HG03442 (cell line): ENCODE measurements around the gene MAPKBP1.

Source experiments
- ATAC-seq: cut with Tn5 transposase; IDR thresholded peaks from one replicate; pipeline ENCODE4 v1.9.1; 2021; ENCODE audit warnings: mild to moderate bottlenecking, moderate library complexity; ENCODE audit not compliant: unreplicated experiment

Gene MAPKBP1

DNA sequence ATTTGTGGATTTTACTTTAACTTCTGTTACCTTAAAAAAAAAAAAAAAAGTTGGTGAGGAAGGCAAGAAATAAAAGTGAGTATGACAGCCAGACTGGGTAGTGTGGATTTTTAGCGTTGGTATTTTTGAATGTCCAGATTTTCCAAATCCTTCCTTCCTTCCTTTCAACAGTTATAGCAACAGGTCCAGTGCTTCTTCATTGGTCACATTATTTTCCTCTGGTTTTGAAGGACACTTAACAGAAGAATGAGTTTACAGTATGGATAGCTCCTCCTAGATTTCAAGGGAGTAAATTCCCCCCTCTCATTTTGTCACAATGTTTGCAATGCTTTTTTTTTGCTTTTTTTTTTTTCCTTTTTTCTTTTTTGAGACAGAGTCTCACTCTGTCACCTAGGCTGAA, 6.4 kb downstream of the MAPKBP1 start:
- ATAC-seq = no peak

DNA sequence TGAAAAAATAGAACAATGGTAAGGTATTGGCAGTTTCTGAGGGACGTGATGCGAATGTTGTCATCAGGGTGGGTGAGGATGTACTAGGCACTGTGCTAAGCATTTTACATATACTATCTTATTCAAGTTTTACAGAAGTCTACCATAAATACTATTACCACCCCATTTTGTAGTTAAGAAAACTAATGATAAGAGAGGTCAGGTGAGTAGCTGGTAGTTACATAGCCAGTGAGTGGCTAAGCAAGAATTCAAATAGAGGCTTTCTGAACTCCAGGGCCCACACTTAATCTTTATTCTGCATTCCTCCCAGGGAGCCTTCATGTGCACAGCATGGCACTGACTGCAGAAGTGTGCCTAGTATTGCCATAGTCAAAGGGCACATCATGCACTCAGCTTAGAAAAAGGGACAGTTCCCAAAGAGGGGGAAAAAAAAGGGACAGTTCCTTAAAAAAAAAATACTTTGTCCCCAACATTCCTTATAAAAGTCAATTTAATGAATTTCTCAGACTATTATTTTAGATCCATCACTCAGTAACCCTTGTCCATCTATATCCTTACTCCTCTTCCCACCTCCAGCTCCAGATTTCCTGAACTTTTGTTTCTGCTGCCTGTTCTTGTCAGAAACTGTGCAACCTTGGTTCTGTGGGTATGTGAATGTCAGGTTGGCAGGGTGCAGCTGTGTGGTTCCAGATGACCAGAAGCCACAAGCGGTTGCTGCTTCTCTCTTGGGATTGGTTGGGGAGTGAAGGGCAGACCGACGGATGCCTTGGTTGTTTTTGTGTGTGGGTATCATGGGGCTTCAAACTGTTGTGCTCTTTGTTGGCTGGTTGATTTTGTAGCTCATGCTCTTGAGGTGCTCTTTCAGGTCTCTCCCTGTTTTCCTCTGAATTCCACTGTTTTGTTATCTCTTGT, 8.3 kb downstream of the MAPKBP1 start:
- ATAC-seq = no peak

DNA sequence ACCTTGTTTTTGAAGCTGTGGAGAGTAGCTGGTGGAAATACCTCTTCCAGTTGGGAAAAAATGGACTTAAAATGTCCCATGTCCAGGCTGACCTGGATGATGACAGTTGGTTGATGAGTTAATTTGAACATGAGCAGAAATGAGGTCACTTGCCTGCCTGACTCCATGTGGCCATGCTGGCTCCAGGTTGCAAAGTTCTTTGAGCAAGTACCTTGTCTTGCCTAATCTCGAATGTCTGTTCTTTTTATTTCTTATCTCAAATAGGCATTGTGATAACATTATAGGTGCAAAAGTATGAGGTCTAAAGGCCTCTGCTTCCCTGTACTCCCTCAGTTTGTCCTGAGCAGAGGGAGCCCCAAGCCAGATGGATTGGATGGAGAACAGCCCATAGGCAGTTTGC, 9.0 kb downstream of the MAPKBP1 start:
- no peak for ATAC-seq

DNA sequence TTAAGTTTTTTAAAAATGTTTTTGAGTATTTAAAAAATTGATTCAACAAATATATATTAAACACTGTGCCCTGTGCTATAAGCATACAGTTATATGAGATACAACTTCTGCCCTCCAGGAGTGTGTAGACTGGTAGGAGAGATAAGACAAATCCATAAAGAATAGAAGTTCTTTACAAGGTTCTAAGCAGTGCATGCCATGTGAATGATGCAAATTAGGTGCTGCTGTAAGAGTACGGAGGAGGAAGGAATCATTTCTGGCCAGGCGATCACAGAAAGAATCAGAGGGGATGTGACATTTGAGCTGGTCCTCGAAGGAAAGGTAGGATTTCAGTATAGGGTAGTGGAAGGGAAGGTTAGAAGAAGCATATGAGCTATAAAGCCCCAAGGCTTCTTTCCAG, 14.0 kb downstream of the MAPKBP1 start:
- ATAC-seq = no peak

DNA sequence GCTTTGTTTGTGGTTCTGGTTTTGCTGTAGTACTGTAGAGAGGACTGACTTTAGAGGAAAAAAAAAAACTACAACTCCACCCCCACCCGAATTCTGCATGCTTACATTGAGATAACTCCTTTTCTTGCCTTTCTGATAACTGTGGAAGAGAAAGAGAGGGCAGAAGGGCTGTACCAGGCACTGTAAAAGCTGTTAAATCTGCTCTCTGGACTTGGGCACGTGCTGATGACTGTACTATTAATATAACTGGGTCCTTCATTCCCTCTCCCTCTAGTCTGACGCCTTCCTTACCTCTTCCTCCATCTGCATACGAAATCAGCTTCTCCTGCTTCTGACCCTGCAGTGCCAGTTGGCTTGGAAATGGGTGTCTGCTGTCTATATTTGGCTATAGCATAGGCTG, 15.0 kb downstream of the MAPKBP1 start:
- no peak for ATAC-seq

DNA sequence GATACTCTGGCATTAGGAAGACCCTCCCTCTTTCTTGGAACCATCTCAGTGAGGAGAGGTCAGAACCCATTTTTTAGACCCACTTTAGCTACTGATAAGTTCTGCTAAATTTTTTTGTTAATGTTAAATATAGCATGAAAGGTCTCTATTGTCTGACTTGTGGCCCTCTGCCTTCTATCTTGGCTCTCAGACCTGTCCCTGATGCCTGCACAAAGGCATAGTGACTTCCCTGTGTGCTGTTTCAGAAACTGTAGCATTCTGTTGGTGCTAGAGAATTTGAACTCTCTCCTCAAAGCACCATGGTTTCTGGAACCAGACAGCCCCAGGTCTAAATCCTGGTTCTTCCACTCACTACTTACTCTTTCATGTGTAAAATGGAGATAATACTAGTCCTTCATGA, 15.4 kb downstream of the MAPKBP1 start:
- ATAC-seq = no peak

DNA sequence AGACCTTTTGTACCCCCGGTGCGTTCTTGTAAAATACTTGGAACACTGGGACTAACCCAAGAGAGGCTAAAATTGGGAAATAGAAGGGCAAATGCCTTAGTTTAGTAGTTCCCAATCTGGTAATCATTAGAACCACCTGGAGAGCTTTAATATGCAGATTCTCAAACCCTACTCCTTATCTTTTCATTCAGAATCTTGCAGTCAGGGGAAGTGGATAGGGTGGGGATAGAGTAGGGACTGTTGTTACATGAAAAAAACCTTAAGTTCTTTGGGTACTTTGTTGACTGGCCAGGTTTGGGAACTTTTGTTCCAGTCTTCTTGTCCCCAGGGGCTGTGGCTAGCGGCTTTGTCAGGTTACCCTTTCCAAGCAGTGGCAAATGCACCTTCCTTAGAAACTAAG, 15.9 kb downstream of the MAPKBP1 start:
- no peak for ATAC-seq

DNA sequence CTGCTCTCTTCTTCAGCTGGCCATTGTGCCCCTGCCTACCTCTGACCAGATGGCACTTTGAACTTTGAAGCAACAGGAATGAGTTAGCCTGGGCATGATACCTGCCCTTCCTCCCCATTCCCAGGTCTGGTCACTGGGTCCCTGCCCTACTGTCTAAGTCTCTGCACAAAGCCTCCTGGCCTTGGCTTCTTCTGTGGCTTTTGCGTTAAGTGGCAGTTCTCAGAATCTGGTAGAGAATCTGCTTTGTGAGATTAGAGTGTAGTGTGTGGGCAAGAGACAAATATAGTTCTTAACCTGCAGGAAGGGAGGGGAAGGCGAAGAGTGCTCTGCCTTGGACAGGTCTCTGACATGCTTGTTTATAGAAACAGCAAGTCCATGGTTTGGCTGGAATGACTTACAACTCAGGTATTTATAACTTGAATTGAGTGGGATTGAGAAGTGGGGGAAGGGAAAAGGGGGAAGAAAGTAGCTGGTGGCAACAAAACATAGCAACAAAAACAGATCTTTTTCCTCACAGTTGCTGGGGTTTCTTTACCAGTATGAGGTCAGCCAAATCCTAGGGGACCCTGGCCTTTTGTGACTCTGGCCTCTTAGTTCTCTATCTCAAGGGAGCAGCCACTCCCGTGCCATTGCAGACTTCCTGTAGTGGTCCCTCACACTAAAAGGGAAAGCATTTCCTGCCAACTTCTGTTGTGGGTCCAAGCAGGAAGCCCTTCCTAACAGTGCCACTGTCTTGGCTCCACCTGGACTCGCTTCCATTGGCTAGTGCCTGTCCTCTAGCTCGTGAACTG, 16.7 kb downstream of the MAPKBP1 start:
- ATAC-seq = no peak

DNA sequence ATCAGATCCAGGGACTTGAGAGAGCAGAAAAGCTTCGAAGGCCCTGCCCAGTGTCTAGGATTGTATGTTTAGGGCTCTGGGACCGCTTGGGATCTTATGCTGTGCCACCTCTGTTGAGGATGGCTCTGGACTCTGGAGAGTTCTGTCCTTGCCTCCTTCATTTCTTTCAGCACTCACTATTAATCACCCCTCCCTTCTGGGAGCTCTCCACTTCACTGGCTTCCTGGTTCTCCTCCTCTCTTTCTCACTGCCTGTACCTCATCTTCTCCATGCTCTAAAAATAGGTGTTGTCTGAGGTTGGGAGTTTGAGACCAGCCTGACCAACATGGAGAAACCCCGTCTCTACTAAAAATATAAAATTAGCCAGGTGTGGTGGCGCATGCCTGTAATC, 17.3 kb downstream of the MAPKBP1 start:
- ATAC-seq = no peak

DNA sequence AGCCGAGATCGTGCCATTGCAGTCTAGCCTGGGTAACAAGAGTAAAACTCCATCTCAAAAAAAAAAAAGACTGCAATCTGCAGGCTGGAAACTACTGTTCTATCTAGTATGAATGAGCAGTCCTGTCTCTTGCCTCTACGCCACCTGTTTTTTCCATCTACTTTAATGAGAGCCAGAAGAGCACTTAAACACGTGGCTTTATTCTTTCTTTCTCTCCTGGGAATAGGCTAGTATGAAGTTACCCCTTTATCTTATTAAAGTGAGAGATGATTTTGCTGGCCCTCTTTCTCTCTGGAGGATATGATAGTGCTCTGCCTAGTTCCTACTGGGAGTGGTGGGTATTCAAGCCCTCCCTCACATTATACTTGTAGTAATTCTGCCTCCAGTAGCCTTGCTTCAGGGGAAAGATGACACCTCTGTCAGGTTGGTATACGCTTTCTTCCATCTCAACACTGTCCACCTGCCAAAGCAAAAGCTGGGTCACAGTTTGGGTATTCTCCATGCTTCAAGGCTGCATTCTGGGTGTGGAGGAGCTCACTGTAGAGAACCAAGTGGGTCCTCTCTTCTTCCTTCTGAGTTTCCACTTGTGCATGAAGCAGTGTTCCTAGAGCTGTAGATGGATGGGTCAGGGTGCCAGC, 17.8 kb downstream of the MAPKBP1 start:
- no peak for ATAC-seq

DNA sequence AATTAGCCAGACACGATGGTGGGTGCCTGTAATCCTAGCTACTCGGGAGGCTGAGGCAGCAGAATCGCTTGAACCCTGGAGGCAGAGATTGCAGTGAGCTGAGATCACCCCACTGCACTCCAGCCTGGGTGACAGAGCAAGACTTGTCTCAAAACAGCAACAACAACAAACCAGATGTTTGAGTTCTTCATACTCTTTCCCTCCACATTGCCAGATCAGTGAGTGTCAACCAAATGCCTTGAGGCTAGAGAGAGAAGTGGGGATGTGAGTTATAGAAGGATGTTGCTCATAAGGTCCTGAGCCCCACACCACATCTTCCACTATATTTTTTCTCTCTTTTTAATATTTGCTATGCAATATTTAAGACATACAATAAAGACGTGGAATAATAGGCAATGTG, 19.8 kb downstream of the MAPKBP1 start:
- ATAC-seq = no peak

DNA sequence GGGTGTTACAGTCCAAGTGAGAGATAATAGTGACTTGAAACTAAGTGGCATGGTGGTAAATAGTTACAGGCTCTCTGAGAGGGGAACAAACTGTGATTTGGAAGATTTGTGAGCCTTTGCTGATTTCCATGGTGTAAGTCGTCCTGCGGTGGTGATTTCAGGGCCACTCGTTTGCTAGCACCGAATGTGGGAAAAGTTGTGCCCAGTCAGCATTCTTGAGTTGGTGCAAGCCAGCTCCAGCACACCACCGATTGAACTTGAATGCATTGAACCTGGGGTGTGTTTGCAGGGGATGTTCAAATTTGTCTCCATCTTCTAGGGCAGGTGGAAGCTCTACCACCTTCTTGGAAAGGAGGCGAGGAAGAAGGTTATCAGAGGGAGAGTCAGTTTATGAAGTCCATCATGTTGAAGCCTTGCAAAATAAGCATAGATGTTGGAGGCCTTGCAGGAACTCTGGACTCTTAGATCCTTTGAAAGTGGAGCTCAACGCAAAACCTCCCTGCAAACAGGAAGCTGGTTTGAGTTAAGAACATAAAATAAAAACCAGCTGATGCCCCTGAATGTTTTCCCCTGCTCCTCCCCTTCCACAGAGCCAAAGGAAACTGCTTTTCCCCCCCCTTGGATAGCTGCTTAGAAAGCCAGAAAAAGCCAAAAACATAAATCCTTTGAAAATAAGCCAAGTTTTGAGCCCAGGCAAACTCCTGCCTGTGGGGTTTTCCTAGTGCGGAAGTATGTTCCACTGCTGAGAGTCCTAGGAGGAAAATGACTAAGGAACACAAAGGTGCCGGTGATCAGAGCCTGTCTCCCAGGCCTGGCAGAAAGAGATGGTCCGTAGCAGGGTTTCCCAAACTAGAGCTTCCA, 21.9 kb downstream of the MAPKBP1 start:
- ATAC-seq = no peak

DNA sequence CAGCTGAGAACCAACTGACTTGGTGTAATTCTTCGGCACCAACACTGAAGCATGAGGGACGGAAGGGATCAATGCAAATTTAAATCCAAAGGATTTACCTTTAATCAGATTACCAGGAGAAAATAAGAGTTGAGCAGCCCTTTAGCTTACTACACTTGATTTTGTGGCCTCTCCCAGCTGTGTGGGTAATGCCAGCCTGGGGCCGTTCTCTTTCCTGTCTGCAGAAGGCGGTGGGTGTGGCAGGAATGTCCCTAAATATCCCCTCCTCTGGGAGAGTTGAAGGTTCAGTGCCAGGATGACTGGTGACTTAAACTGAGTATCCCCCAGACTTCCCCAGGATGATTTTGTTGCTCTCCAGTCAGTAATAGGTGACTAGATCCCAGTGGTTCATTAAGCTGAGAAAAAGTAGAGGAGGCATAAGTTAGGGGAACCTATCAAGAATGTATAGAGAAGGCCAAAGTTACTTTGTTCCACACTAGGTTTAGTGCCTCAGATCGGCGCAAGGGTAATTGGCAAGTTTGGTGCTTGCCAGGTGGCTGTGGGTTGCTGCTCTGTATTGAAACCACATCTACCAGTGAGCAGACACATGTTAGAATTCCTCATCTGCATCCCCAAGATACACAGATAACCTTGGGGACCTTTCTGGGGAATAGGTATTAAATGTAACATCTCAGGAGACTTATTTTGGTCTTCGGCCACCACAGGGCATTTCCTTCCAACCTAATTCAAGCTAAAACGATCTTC, 23.1 kb downstream of the MAPKBP1 start:
- ATAC-seq = no peak

DNA sequence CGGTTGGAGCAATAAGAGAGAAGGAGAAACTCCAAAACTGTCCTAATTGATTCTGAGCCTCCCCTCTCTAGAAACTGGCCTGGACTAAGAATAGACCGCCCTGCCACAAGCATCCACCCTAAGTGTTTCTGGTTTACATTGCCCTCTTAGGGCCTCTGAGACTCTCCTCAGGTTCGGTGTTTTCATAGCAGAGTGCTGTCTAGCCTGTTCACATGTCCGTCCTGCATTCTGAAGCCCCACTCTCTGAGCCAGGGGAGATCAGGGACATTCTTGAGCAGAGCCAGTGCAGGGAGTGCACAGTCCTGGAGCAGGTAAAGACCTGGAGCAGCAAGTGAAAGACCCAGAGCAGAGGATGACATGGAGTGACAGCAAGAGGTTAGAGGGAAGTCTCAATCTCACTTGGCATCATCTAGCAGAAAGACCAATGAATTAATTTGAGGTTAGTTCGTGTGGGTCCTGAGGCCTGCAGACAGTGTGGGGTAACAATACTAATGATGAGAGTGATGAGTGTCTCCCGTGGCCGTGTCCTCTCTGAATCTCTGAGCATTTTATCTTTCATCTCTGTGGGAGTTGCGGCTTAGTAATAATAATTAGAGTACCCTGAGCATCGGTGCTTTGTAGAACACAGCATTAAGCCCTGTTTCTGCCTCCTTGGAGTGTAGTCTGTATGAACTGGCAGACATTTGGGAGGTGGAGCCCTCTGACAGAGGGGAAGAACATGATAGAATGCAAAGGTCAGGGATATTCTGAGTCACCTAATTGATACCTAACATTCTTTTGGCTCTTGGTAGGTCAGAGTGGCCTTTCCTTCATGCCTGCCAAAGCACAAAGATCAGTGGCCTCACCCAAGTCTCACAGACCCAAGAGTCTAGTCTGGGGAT, 24.6 kb downstream of the MAPKBP1 start:
- ATAC-seq = no peak

DNA sequence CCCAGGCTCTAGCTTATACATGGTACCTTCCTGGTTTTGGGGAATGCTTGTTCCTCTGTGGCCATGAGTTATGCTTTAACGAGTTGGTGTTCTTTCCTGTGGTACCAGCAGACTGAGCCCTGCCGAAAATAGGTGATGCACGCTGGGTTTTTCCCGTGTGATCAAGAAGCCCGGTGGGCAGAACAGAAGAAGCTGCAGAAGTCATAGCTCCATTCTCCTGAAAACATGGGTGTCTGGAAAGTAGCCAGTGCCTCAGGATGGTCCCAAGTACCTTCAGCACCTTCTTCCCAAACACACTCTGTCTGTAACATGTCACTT, 25.2 kb downstream of the MAPKBP1 start:
- no peak for ATAC-seq

DNA sequence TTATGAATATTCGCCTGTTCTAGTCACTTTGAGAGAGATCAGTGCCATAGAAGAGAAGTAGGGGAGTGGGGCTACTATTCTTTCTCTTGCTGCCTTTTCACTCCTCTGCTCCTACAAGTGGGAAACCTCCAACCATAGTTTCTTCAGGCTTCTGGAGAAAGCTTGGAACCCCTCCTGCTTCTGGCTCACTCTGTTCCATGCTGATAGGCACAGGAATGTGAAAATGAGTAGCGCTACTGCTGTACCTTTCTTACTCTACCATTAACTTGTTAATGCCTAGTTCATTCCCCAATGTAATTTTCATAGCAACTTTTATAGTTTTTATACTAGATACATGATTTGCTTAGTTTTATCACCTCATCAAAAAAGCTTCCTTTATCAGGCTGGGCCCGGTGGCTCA, 26.9 kb downstream of the MAPKBP1 start:
- no peak for ATAC-seq

DNA sequence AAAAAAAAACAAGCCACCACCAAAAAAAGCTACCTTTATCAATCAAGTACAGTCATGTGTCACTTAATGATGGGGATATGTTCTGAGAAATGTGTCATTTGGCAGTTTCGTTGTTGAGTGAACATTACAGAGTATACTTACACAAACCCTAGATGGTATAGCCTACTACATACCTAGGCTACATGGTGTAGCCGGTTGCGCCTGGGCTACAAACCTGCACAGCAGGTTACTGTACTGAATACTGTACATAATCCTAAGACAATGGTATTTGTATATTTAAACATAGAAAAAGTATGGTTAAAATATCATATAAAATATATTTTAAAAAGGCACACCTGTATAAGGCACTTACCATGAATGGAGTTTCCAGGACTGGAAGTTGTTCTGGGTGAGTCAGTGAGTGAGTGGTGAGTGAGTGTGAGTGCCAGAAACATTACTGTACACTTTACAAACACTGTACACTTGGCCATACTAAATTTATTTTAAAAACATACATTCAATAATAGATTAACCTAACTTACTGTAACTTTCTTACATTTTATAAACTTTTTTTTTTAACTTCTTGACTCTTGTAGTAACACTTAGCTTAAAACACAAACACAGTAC, 27.7 kb downstream of the MAPKBP1 start:
- no peak for ATAC-seq

DNA sequence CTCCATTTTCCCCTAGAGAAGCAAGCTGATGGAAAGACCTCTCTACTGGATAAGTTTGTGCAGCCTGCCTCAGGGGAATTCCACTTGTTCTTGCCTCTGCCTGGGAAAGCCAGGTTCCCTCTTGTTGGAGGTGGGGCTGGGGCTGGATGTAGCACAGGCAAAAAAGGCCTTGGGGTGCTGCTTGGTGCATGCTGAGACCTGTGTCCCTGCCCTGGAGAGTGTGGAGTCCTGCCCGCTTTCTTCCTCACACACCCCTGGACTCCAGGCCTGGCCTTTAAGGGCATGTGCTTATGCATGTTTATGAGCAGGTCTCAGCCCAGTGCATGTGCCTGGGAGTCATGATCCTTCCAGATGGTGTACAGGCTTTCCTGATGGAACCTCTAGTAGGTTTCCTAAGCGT, 30.1 kb downstream of the MAPKBP1 start:
- no peak for ATAC-seq
